ENCODE measurements around the gene ZNF683. TPM values are rescaled to one million over a fixed set of nuclear protein-coding genes. Genes with fewer than 3 reads are reported as not detected.

The ZNF683 gene
- total and polyA plus RNA-seq, 2 of the 4 experiments (the other 2 are of a cell fraction) = not detected

GRCh38 chr1:26349188-26349876, 23.2 kb downstream of the ZNF683 start:
- peak overlapping the region; percentile 61 for H2AK9ac ChIP-seq (replicated peaks; ENCODE audit: low read depth, low read length, poor library complexity)
- no peak overlapping the region for H3K18ac ChIP-seq (ENCODE audit: low read depth, low read length)
- H3K14ac ChIP-seq (replicated peaks; ENCODE audit: low read depth, low read length) = no peak overlapping the region
- no peak overlapping the region for H4K91ac ChIP-seq (ENCODE audit: insufficient read depth, low read depth, low read length)
- peak; percentile 81 for DNase-seq
- H3K36me3 ChIP-seq (ENCODE audit: control insufficient read depth, insufficient read depth, low read length) = no peaks in the 10 kb centered on the region
- ChIA-PET CTCF (interaction anchor here (1.6 kb wide), 1 partner anchor 14 kb away, joined by 4 read pairs; no protein-coding TSS in a partner anchor), POLR2A (ENCODE audit: unreplicated experiment) (no interaction called here)
- intact Hi-C loops (cut with micrococcal nuclease) (no loop called here), in situ Hi-C loops (cut with MboI; ENCODE audit: low sequenced_read_pairs) (no loop called here), dilution Hi-C loops (cut with HindIII; ENCODE audit: low sequenced_read_pairs, unreplicated experiment) (no loop called here)
- TF ChIP-seq FOS (IDR thresholded peaks at IDR 0.05; ENCODE audit: low read depth, low read length) = no peak
- no peak for TF ChIP-seq NFE2L2 (IDR thresholded peaks at IDR 0.05; ENCODE audit: low read depth, low read length)
- no peak for TF ChIP-seq CTCF (conservative IDR thresholded peaks at IDR 0.05; ENCODE audit: low read depth, low read length)
- no peak for TF ChIP-seq SMC3 (IDR thresholded peaks at IDR 0.05; ENCODE audit: low read depth, low read length)
- TF ChIP-seq POLR2A (IDR thresholded peaks at IDR 0.05; ENCODE audit: low read depth, low read length) = no peak
- TF ChIP-seq MAFK (IDR thresholded peaks at IDR 0.05; ENCODE audit: low read depth, low read length) = no peak
- TF ChIP-seq BHLHE40 (IDR thresholded peaks at IDR 0.05; ENCODE audit: low read depth, low read length) = no peak
- no peak for TF ChIP-seq ELK1 (IDR thresholded peaks at IDR 0.05; ENCODE audit: borderline replicate concordance, low read depth, low read length)
- no peak for TF ChIP-seq CEBPB (IDR thresholded peaks at IDR 0.05; ENCODE audit: low read depth, low read length)
- no peak for TF ChIP-seq RAD21 (IDR thresholded peaks at IDR 0.05; ENCODE audit: low read length)
- no peak for TF ChIP-seq MXI1 (IDR thresholded peaks at IDR 0.05; ENCODE audit: borderline replicate concordance, low read depth, low read length)
- no peak for TF ChIP-seq USF2 (IDR thresholded peaks at IDR 0.05; ENCODE audit: low read depth, low read length)
- TF ChIP-seq RCOR1 (IDR thresholded peaks at IDR 0.05; ENCODE audit: insufficient replicate concordance, low read length) = no peak
- no peak for TF ChIP-seq MAZ (IDR thresholded peaks at IDR 0.05; ENCODE audit: borderline replicate concordance, low read depth, low read length)
- TF ChIP-seq CHD1 (IDR thresholded peaks at IDR 0.05; ENCODE audit: low read depth, low read length) = no peak
- TF ChIP-seq RFX5 (IDR thresholded peaks at IDR 0.05; ENCODE audit: low read depth, low read length) = no peak
- BruUV-seq (replicated peaks) = no TSS peak
- H4K5ac ChIP-seq (ENCODE audit: low read depth, low read length) = no peak overlapping the region
- ATAC-seq (ENCODE audit: low read depth) = peak; percentile 56
- no peak overlapping the region for H2AK5ac ChIP-seq (ENCODE audit: low read depth, low read length)
- H2BK20ac ChIP-seq (ENCODE audit: low read depth, low read length) = no peak overlapping the region
- no peak overlapping the region for H3K27ac ChIP-seq (ENCODE audit: insufficient read depth, low read length)
- WGBS, 2 experiments (ENCODE audit: extremely low coverage in 2 of 2, insufficient read length in 1 of 2) = no CpG with 5 or more reads among the region's 7 CpGs
- H2BK120ac ChIP-seq (ENCODE audit: low read depth, low read length) = no peak overlapping the region
- H3K79me1 ChIP-seq (ENCODE audit: low read depth in 1 of 2, low read length in 2 of 2) = no peaks in the 10 kb centered on the region
- peak overlapping the region; percentile 81 for H2AFZ ChIP-seq (replicated peaks; ENCODE audit: low read length, poor library complexity)
- H3K4me2 ChIP-seq (ENCODE audit: low read depth, low read length) = no peak overlapping the region
- peaks cover 9% of the 10 kb centered on the region for H3K4me1 ChIP-seq (ENCODE audit: control insufficient read depth, insufficient read depth, low read length)
- H3K27me3 ChIP-seq (ENCODE audit: control insufficient read depth, insufficient read depth, low read length) = peaks cover 19% of the 10 kb centered on the region; the same call in 1 of the 2 replicates
- H2BK15ac ChIP-seq (ENCODE audit: low read depth, low read length) = no peak overlapping the region; the same call in 2 of the 3 replicates
- no peak overlapping the region for H4K8ac ChIP-seq (ENCODE audit: low read depth in 2 of 2, low read length in 2 of 2)
- no peak overlapping the region for H3K4me3 ChIP-seq (ENCODE audit: insufficient read depth, low read depth, low read length)
- H3K9ac ChIP-seq (ENCODE audit: low read depth, low read length) = no peak overlapping the region
- no peak overlapping the region for H3K23ac ChIP-seq (ENCODE audit: low read depth, low read length)
- H3K9me1 ChIP-seq (ENCODE audit: insufficient read depth, low read length) = peaks cover 9% of the 10 kb centered on the region; the same call in 1 of the 2 replicates
- no peak overlapping the region for H3K4ac ChIP-seq (ENCODE audit: low read depth, low read length)
- no peaks in the 10 kb centered on the region; the same call in 1 of the 2 replicates for H4K20me1 ChIP-seq (ENCODE audit: insufficient read depth, low read length)
- H3K56ac ChIP-seq (ENCODE audit: extremely low read depth, insufficient read depth, low read length) = no peak overlapping the region
- no peak overlapping the region for H2BK5ac ChIP-seq (ENCODE audit: low read depth, low read length, poor library complexity, severe bottlenecking)
- no peaks in the 10 kb centered on the region for H3K9me3 ChIP-seq (ENCODE audit: control insufficient read depth, insufficient read depth, low read length)
